Measurements from ENCODE around the gene PAQR9. TPM values are rescaled to one million over a fixed set of nuclear protein-coding genes. Genes with fewer than 3 reads are reported as not detected.

PAQR9 gene
- total RNA-seq, 6 donors from 2014 or later: not detected

GRCh38 chr3:142958707-142959106 is 4.8 kb downstream of the PAQR9 start:
- WGBS, 2 donors: 59 to 67% methylated on average over 6 of the region's 6 CpGs
- Histone ChIP-seq H3K4me3 (no peak overlapping the region), H3K9me3 (no peaks in the 10 kb centered on the region), H3K4me1 (peaks cover 5 to 13% (median 9%) of the 10 kb centered on the region in 4 donors), H3K27ac (no peak overlapping the region), H3K36me3 (no peaks in the 10 kb centered on the region), H3K27me3 (peaks cover 0 to 23% (median 12%) of the 10 kb centered on the region in 4 donors)
- ATAC-seq (ENCODE audit: low FRiP score in 2 of 2): peak in 1 of 2 donors; percentile 43
- no peak for TF ChIP-seq POLR2A (IDR thresholded peaks at IDR 0.05)
- no peak for TF ChIP-seq POLR2AphosphoS5 (IDR thresholded peaks at IDR 0.05)
- no peak for DNase-seq

- Histone ChIP-seq H3K9me3 (no peaks in the 10 kb centered on the region), H3K36me3 (no peaks in the 10 kb centered on the region), H3K4me1 (no peaks in the 10 kb centered on the region), H3K27me3 (no peaks in the 10 kb centered on the region), H3K27ac (no peak overlapping the region), H3K4me3 (no peak overlapping the region)
- TF ChIP-seq EP300 (IDR thresholded peaks at IDR 0.05): no peak
- TF ChIP-seq, protein P1, sequence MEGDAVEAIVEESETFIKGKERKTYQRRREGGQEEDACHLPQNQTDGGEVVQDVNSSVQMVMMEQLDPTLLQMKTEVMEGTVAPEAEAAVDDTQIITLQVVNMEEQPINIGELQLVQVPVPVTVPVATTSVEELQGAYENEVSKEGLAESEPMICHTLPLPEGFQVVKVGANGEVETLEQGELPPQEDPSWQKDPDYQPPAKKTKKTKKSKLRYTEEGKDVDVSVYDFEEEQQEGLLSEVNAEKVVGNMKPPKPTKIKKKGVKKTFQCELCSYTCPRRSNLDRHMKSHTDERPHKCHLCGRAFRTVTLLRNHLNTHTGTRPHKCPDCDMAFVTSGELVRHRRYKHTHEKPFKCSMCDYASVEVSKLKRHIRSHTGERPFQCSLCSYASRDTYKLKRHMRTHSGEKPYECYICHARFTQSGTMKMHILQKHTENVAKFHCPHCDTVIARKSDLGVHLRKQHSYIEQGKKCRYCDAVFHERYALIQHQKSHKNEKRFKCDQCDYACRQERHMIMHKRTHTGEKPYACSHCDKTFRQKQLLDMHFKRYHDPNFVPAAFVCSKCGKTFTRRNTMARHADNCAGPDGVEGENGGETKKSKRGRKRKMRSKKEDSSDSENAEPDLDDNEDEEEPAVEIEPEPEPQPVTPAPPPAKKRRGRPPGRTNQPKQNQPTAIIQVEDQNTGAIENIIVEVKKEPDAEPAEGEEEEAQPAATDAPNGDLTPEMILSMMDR (IDR thresholded peaks at IDR 0.05): no peak
- TF ChIP-seq POLR2AphosphoS5 (IDR thresholded peaks at IDR 0.05): no peak
- WGBS, 2 donors: 81 to 86% methylated on average over 2 to 3 of the region's 3 CpGs
- ATAC-seq (ENCODE audit: low FRiP score in 2 of 2) (no peak), DNase-seq (no peak)
These were observed 10.0 kb downstream of the PAQR9 start for GRCh38 chr3:142953443-142953842.

GRCh38 chr3:142952272-142953193 is 10.9 kb downstream of the PAQR9 start:
- Histone ChIP-seq H3K27ac (no peak overlapping the region), H3K36me3 (no peaks in the 10 kb centered on the region), H3K4me3 (no peak overlapping the region), H3K4me1 (no peaks in the 10 kb centered on the region), H3K27me3 (peaks cover 0 to 3% (median under 1%) of the 10 kb centered on the region in 4 donors), H3K9me3 (no peaks in the 10 kb centered on the region)
- ATAC-seq (ENCODE audit: low FRiP score in 2 of 2): peak in 1 of 2 donors; percentile 30
- WGBS, 2 donors: 74 to 83% methylated on average over 6 to 8 of the region's 8 CpGs
- TF ChIP-seq, protein P1 (IDR thresholded peaks at IDR 0.05): no peak
- TF ChIP-seq POLR2A (IDR thresholded peaks at IDR 0.05) (no peak), POLR2AphosphoS5 (IDR thresholded peaks at IDR 0.05) (no peak), EP300 (IDR thresholded peaks at IDR 0.05) (no peak)
- DNase-seq: no peak

DNA sequence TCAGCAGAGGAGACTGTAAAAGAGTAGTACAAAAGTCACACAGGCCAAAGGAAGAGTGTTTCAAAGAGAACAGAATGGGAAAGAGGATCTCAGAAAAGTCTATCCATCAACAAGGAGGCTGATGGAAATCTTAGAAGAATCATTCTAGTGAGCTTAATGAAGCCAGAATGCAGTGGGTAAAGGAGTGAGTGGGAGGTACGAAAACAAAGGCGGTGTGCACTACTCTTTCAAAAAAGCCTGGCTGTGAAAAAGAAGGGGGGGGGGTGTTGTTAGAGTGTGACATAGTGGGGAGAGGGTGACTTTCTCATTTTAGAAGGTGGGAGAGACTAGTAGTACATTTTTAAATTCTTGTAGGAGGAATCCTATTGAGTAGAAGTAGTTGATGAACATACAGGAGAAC is 11.7 kb downstream of the PAQR9 start:
- 97 to 99% methylated on average over 2 of the region's 2 CpGs for WGBS, 2 donors
- DNase-seq (no peak), ATAC-seq (ENCODE audit: low FRiP score in 2 of 2) (no peak)
- H3K27me3 ChIP-seq: peaks cover 0 to 10% (median 3%) of the 10 kb centered on the region in 4 donors
- H3K36me3 ChIP-seq: no peaks in the 10 kb centered on the region
- no peaks in the 10 kb centered on the region for H3K9me3 ChIP-seq
- peaks cover 0 to 7% (median 0%) of the 10 kb centered on the region in 4 donors for H3K4me1 ChIP-seq
- no peak overlapping the region for H3K27ac ChIP-seq
- H3K4me3 ChIP-seq: no peak overlapping the region
- TF ChIP-seq POLR2A (IDR thresholded peaks at IDR 0.05) (no peak), EP300 (IDR thresholded peaks at IDR 0.05) (no peak), POLR2AphosphoS5 (IDR thresholded peaks at IDR 0.05) (no peak)
- TF ChIP-seq, protein P1 (IDR thresholded peaks at IDR 0.05): no peak

GRCh38 chr3:142950972-142951371 is 12.5 kb downstream of the PAQR9 start:
- Histone ChIP-seq H3K27ac (no peak overlapping the region), H3K9me3 (no peaks in the 10 kb centered on the region), H3K27me3 (peaks cover 0 to 11% (median 3%) of the 10 kb centered on the region in 4 donors), H3K36me3 (no peaks in the 10 kb centered on the region), H3K4me1 (peaks cover 0 to 7% (median 0%) of the 10 kb centered on the region in 4 donors), H3K4me3 (no peak overlapping the region)
- ATAC-seq (ENCODE audit: low FRiP score in 2 of 2) (no peak), DNase-seq (no peak)
- TF ChIP-seq EP300 (IDR thresholded peaks at IDR 0.05) (no peak), POLR2A (IDR thresholded peaks at IDR 0.05) (no peak), POLR2AphosphoS5 (IDR thresholded peaks at IDR 0.05) (no peak)
- TF ChIP-seq, protein P1 (IDR thresholded peaks at IDR 0.05): no peak
- 83 to 95% methylated on average over 1 of the region's 1 CpG for WGBS, 2 donors

All from upper lobe of left lung (tissue), 6 donors.